Activated CD8-positive, alpha-beta memory T cell treated with anti-CD3 and anti-CD28 coated beads, Interleukin-2, amount 10 ng/mL, durations not matched to agents 7 days and 5 days (primary cell): ENCODE results near the gene NOL11. TPM values are rescaled to one million over a fixed set of nuclear protein-coding genes. Genes with fewer than 3 reads are reported as not detected.

Experiments used
- ATAC-seq: fragments of 150-1000 bp; cut with Tn5 transposase; one replicate; pipeline ENCODE4 v1.10.0; 2021; ENCODE audit warnings: moderate library complexity
- CTCF ChIA-PET: fragments of 350-600 bp; sonication (Branson Sonifier 250); formaldehyde crosslinking; loops from one replicate; lab custom pipeline; 2021; ENCODE audit warnings: antibody characterized with exemption; lab: Charles Lee
- DNase-seq: peaks from one replicate; pipeline ENCODE4 v3.0.0-alpha.2; 2020
- H3K27ac Mint-ChIP-seq: one replicate; pipeline ENCODE4 v1.8.0; 2021; ENCODE audit warnings: mild to moderate bottlenecking, mixed read lengths
- H3K27me3 Mint-ChIP-seq: one replicate; pipeline ENCODE4 v1.8.0; 2021; ENCODE audit warnings: mixed read lengths
- H3K36me3 Mint-ChIP-seq: one replicate; pipeline ENCODE4 v1.8.0; 2021; ENCODE audit warnings: mild to moderate bottlenecking, mixed read lengths
- H3K4me1 Mint-ChIP-seq: one replicate; pipeline ENCODE4 v1.8.0; 2021; ENCODE audit warnings: mixed read lengths
- H3K4me3 Mint-ChIP-seq: one replicate; pipeline ENCODE4 v1.8.0; 2021; ENCODE audit warnings: mild to moderate bottlenecking, moderate library complexity, mixed read lengths
- H3K9me3 Mint-ChIP-seq: one replicate; pipeline ENCODE4 v1.8.0; 2022; ENCODE audit warnings: low read depth, mixed read lengths
- total RNA-seq, 2 experiments: library from RNA; stranded (reverse); gene quantifications; one replicate each; pipeline ENCODE4 v1.2.3, GENCODE V29; 2021

NOL11 gene
- total RNA-seq = 10 to 100 TPM; 46.8 to 64.7 TPM

DNA sequence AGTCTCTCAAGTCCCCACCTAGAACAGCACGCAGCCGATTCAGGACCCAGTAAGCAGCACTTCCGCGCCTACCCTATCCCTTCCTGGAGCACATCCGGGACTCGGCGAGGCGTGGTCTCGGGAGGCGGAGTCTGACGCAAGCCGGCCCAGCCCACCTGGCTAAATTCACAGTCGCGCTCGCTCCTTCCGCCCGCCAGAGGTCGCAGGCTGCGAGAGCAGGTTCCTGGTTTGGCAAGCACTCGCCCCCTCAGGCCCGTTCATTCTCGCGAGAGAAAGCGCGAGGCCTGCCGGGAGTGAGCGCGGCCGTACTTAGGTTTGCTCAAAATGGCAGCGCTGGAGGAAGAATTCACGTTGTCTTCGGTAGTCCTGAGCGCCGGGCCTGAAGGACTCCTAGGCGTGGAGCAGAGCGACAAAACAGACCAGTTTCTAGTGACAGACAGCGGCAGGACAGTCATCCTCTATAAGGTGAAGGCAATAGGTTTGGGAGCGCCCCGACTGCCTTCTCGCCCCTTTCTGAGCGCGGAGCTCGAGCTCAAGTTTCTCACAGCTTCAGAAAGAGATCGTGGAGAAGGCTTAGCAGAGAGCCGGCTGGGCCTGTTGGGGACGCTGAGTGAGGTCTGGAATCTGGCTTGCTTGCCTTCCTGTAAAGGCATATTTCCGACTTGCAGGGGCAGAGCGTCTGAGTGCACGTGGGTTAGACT lies at the start of gene NOL11:
TSS of gene NOL11 (plus strand) at position 313 of the 701 bp plus-strand sequence. CDS start at position 325, 12 bp downstream.
- peak within 1 kb of the TSS; percentile 95 for H3K27ac Mint-ChIP-seq
- peak within 1 kb of the TSS; percentile 94 for H3K4me3 Mint-ChIP-seq

GRCh38 chr17:67671493-67671892 lies 46.2 kb upstream of the NOL11 start:
- H3K36me3 Mint-ChIP-seq = peaks cover 15% of the 10 kb centered on the region
- no peak overlapping the region for H3K4me3 Mint-ChIP-seq
- CTCF ChIA-PET = interaction anchor here (1.4 kb wide), 1 partner anchor 283 kb away, joined by 3 read pairs; no protein-coding TSS in a partner anchor
- DNase-seq (no peak), ATAC-seq (no peak)
- peak overlapping the region; percentile 52 for H3K27ac Mint-ChIP-seq
- H3K27me3 Mint-ChIP-seq = no peaks in the 10 kb centered on the region
- H3K4me1 Mint-ChIP-seq = no peaks in the 10 kb centered on the region
- no peaks in the 10 kb centered on the region for H3K9me3 Mint-ChIP-seq

More for the DNA sequence above, at the start of gene NOL11:
- peak; percentile 100 for DNase-seq
- Mint-ChIP-seq H3K4me1 (peaks cover 32% of the 10 kb centered on the region), H3K27me3 (no peaks in the 10 kb centered on the region), H3K36me3 (peaks cover 22% of the 10 kb centered on the region), H3K9me3 (no peaks in the 10 kb centered on the region)
- peak; percentile 98 for ATAC-seq
- CTCF ChIA-PET = interaction anchor here (0.6 to 4.5 kb wide), 13 partner anchors 9 to 349 kb away, joined by 3 to 31 read pairs (median 4); partner anchors contain the start of gene BPTF

DNA sequence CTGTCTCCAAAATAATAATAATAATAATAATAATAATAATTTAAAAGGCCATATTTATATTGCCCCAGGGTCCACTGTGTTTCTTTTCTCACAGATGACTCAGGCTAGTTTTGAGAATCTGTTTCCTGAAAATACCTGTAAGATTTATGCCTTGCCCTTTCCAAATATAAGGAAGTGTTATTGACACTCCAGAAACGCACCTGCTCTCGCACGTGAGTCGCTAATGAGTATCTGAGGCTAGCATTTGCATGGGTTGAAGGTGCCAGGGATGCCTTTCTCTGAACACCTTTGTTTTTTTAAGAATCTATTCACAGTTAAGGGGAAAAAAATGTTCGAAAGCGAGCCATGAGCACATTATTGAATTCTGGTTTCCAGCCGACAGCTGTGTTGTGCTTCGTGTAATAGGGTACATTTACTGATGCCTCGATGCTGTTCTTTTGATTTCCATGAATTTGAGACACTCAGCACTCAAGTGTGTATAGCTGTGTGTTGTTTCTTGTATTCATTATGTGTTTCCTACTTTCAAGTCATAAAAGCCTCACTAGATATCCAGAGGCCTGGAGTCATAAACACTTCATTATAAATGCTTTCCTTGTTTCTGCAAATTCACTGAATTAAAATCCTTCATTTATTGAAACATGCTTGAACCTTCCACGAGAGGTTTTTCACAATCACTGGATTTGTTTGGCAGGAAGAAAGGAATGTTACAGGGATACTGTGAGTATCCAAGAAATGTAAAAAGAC lies 45.0 kb upstream of the NOL11 start:
- no peak overlapping the region for H3K4me3 Mint-ChIP-seq
- no peak for ATAC-seq
- CTCF ChIA-PET = no interaction called here
- no peaks in the 10 kb centered on the region for H3K9me3 Mint-ChIP-seq
- H3K36me3 Mint-ChIP-seq = peaks cover 15% of the 10 kb centered on the region
- no peak overlapping the region for H3K27ac Mint-ChIP-seq
- no peaks in the 10 kb centered on the region for H3K27me3 Mint-ChIP-seq
- no peak for DNase-seq
- H3K4me1 Mint-ChIP-seq = no peaks in the 10 kb centered on the region

DNA sequence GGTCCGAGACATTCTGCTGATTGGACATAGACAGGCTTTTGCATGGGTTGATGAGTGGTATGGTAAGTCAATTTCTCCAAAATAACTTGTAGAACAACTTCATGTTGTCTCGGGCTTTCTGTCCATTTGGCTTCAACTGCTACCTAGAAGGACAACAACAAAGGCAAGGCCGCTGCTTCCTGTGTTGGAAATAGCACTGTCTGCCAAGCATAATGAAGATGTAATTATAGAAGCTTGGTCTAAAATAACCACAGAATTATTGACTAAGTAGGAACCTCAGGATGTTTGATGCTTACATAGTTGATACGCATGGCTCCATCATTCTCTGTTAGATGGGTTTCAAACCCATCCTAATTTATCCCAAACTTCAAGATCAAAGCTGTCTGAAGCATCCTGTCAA lies 42.3 kb upstream of the NOL11 start:
- DNase-seq = no peak
- Mint-ChIP-seq H3K27me3 (no peaks in the 10 kb centered on the region), H3K9me3 (no peaks in the 10 kb centered on the region), H3K36me3 (peaks cover 8% of the 10 kb centered on the region), H3K27ac (no peak overlapping the region), H3K4me3 (no peak overlapping the region), H3K4me1 (no peaks in the 10 kb centered on the region)
- no peak for ATAC-seq
- CTCF ChIA-PET = no interaction called here

DNA sequence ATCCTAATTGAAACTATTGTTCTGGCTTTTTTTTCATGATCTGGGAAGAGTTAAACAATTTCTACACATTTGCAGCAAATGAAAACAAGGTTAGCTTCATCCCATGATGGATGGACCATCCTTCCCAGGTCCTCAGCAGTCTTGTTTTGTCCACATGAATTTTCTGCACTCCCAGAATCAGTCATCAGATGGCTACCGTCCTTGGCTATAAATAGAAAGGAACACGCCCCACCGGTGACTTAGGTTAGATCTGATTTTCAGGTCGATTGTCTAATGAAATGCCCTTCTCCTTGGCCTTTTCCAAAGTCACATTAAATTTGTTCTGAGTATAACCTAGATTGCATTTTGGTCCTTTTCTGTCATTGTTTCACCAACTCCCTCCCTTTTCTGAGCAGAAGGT lies 41.4 kb upstream of the NOL11 start:
- Mint-ChIP-seq H3K27me3 (no peaks in the 10 kb centered on the region), H3K36me3 (peaks cover 8% of the 10 kb centered on the region), H3K9me3 (no peaks in the 10 kb centered on the region), H3K4me3 (no peak overlapping the region), H3K4me1 (no peaks in the 10 kb centered on the region), H3K27ac (no peak overlapping the region)
- no peak for ATAC-seq
- CTCF ChIA-PET = no interaction called here
- DNase-seq = no peak

GRCh38 chr17:67678414-67678813 lies 39.3 kb upstream of the NOL11 start:
- no peaks in the 10 kb centered on the region for H3K9me3 Mint-ChIP-seq
- H3K27ac Mint-ChIP-seq = no peak overlapping the region
- peaks cover 8% of the 10 kb centered on the region for H3K36me3 Mint-ChIP-seq
- DNase-seq (no peak), ATAC-seq (no peak)
- H3K27me3 Mint-ChIP-seq = no peaks in the 10 kb centered on the region
- no peaks in the 10 kb centered on the region for H3K4me1 Mint-ChIP-seq
- CTCF ChIA-PET = no interaction called here
- H3K4me3 Mint-ChIP-seq = no peak overlapping the region

- H3K9me3 Mint-ChIP-seq = no peaks in the 10 kb centered on the region
- CTCF ChIA-PET = interaction anchor here (0.6 to 1.3 kb wide), 2 partner anchors 10 to 22 kb away, joined by 3 read pairs; no protein-coding TSS in a partner anchor
- H3K4me1 Mint-ChIP-seq = no peaks in the 10 kb centered on the region
- H3K27me3 Mint-ChIP-seq = no peaks in the 10 kb centered on the region
- H3K27ac Mint-ChIP-seq = peak overlapping the region; percentile 9
- H3K36me3 Mint-ChIP-seq = peaks cover 8% of the 10 kb centered on the region
- DNase-seq (no peak), ATAC-seq (no peak)
- no peak overlapping the region for H3K4me3 Mint-ChIP-seq
Measured at GRCh38 chr17:67679225-67679624, 38.5 kb upstream of the NOL11 start.

DNA sequence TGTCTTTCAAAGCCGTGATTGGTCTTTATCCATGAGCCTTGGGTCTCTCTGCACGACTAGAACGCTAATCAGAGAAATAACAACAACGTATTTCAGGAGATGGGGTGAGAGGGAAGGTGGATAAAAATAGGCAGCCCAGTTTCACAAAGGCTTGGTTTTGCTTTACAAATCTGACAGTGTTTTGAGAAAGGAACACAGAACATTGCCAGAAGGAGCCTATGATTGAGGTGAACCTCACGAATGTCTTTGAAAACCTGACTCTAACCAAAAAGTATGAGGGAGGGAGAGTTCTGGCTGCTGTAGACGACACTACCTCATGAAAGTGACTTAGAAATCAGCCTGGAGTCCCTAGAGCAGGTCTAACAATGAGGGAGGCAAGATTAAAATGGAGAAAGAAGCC lies 38.0 kb upstream of the NOL11 start:
- H3K27ac Mint-ChIP-seq = peak overlapping the region; percentile 9
- no peak overlapping the region for H3K4me3 Mint-ChIP-seq
- DNase-seq (no peak), ATAC-seq (no peak)
- no peaks in the 10 kb centered on the region for H3K4me1 Mint-ChIP-seq
- CTCF ChIA-PET = interaction anchor here (1.3 kb wide), 1 partner anchor 9 kb away, joined by 3 read pairs; no protein-coding TSS in a partner anchor
- no peaks in the 10 kb centered on the region for H3K9me3 Mint-ChIP-seq
- peaks cover 8% of the 10 kb centered on the region for H3K36me3 Mint-ChIP-seq
- H3K27me3 Mint-ChIP-seq = no peaks in the 10 kb centered on the region

DNA sequence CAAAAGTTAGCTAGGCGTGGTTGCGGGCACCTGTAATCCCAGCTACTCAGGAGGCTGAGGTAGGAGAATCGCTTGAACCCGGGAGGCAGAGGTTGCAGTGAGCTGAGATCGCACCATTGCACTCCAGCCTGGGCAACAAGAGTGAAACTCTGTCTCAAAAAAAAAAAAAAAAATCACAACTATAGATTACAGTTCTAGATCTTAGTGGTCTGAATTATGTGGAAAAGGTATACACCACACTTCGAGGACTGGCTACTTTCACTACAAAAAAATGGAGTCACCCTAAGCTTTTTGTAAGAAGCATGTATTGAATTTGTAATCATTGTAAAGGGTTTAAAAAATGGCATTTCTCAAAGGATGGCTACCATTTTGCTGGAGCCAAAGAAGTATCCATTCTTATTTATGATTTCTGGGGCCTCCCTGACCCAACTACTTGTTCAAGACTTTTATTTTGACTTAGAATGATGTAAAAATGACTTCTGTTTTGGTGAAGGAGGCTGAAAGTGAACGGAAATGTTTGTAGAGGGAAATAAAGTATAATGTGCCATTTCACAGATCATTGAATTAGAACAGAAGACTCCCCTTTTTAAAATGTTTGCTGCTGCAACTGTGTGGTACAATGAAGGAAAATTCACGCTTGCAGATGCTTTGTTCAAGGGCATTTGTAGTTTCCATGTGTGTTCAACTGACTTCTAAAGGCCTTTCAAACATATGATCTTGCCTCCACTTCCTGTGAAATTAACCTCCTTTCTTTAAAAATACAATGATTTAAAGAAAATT lies 37.1 kb upstream of the NOL11 start:
- DNase-seq = no peak
- H3K27ac Mint-ChIP-seq = no peak overlapping the region
- CTCF ChIA-PET = no interaction called here
- no peaks in the 10 kb centered on the region for H3K4me1 Mint-ChIP-seq
- H3K9me3 Mint-ChIP-seq = no peaks in the 10 kb centered on the region
- H3K4me3 Mint-ChIP-seq = no peak overlapping the region
- H3K27me3 Mint-ChIP-seq = no peaks in the 10 kb centered on the region
- H3K36me3 Mint-ChIP-seq = peaks cover 6% of the 10 kb centered on the region
- ATAC-seq = no peak

- Mint-ChIP-seq H3K36me3 (peaks cover 4% of the 10 kb centered on the region), H3K27ac (no peak overlapping the region), H3K4me3 (no peak overlapping the region), H3K27me3 (no peaks in the 10 kb centered on the region), H3K9me3 (no peaks in the 10 kb centered on the region), H3K4me1 (no peaks in the 10 kb centered on the region)
- ATAC-seq (no peak), DNase-seq (no peak)
- CTCF ChIA-PET = no interaction called here
Measured at GRCh38 chr17:67682196-67682595, 35.5 kb upstream of the NOL11 start.

DNA sequence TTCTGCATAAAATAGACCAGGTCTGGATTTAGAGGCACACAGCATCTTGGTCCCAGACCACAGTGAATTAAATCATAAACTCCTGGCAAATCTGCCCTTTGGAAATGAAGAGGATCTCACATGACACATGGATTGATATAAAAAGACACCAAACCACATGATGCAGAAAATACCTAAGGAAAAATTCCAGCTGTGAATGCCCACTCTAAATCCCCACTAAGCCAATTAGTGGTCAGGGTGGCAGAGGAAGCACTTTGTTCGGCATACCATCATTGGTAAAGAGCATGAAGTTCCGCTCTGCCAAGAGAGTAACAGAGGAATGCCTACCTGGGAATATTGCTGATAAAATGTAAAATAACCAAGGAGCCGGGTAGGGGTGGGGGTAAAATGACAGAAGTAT lies 32.4 kb upstream of the NOL11 start:
- CTCF ChIA-PET = no interaction called here
- no peak overlapping the region for H3K27ac Mint-ChIP-seq
- no peaks in the 10 kb centered on the region for H3K36me3 Mint-ChIP-seq
- H3K4me3 Mint-ChIP-seq = no peak overlapping the region
- no peaks in the 10 kb centered on the region for H3K27me3 Mint-ChIP-seq
- H3K9me3 Mint-ChIP-seq = no peaks in the 10 kb centered on the region
- DNase-seq = no peak
- peaks cover 4% of the 10 kb centered on the region for H3K4me1 Mint-ChIP-seq
- no peak for ATAC-seq

DNA sequence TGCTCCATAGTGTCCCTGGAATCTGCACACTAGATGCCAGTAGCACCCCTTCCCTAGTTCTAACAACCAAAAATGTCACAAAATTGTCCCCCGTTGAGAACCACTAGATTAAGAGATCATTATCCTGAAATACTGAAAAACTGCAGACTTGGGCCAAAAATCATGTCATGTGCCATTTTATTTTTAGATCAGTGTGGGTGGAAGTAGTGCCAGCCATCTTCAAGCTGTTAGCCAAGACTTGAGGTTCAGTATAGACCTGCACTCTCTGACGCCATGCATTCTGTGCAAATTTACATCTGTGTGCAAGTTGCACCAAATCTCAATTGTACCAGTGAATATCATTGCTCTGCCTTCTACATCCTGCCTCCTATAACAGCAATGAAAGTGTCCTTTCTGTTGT lies 31.5 kb upstream of the NOL11 start:
- no peaks in the 10 kb centered on the region for H3K36me3 Mint-ChIP-seq
- H3K27ac Mint-ChIP-seq = no peak overlapping the region
- H3K4me3 Mint-ChIP-seq = no peak overlapping the region
- H3K4me1 Mint-ChIP-seq = peaks cover 4% of the 10 kb centered on the region
- CTCF ChIA-PET = interaction anchor here (2.3 to 3.5 kb wide), 3 partner anchors 211 to 311 kb away, joined by 12 to 35 read pairs (median 15); partner anchors contain the start of gene PITPNC1
- DNase-seq (no peak), ATAC-seq (no peak)
- no peaks in the 10 kb centered on the region for H3K9me3 Mint-ChIP-seq
- no peaks in the 10 kb centered on the region for H3K27me3 Mint-ChIP-seq

DNA sequence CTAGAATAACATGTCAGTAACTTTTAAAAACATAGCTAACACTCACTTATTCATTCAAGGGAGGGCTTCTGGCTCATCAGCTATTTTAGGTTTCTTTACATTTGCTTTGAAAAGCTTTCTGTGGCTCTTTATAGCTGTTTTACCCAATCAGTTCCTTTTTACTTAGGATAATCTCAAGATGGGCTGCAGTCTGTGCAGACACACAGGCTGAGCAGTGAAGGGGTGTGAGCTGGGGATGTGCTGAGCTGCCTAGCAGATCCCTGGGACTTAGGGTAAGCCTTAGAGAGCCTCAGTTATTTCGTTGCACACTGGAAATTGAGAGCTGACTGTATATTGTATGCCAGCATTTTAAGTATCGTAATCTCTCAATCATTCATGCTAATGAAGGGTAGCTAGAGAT lies 30.2 kb upstream of the NOL11 start:
- H3K4me3 Mint-ChIP-seq = no peak overlapping the region
- no peak overlapping the region for H3K27ac Mint-ChIP-seq
- CTCF ChIA-PET = interaction anchor here (0.7 to 3.5 kb wide), 5 partner anchors 9 to 312 kb away, joined by 3 to 35 read pairs (median 12); partner anchors contain the start of gene PITPNC1
- no peak for DNase-seq
- H3K27me3 Mint-ChIP-seq = no peaks in the 10 kb centered on the region
- H3K36me3 Mint-ChIP-seq = peaks cover 2% of the 10 kb centered on the region
- H3K4me1 Mint-ChIP-seq = peaks cover 4% of the 10 kb centered on the region
- ATAC-seq = no peak
- no peaks in the 10 kb centered on the region for H3K9me3 Mint-ChIP-seq
